Daoy (cell line): ENCODE measurements around the gene ZNF552. TPM values are rescaled to one million over a fixed set of nuclear protein-coding genes. Genes with fewer than 3 reads are reported as not detected.
A peak's percentile ranks its signal among the peaks of the same experiment; 100 is the strongest.
"Not testable (repeated sequence)": the region's sequence is repeated elsewhere in the genome, so short reads cannot be mapped to it uniquely, and the experiment has no call there.

Source experiments
- DNase-seq: peaks from one replicate; pipeline ENCODE4 v3.0.0-alpha.2; 2015; ENCODE audit warnings: low read depth
- total RNA-seq: library from RNA; depleted of rRNA; stranded (reverse); fragments of >200 nt; shearing (Covaris generic); gene quantifications from 2 replicates; pipeline ENCODE4 v1.2.3, GENCODE V29; 2014; rRNA removed

The ZNF552 gene
- 4.4 and 4.5 TPM in 2 replicates for total RNA-seq

GRCh38 chr19:57814505-57815246, at the start of gene ZNF552:
Gene ZNF552, minus strand, starts transcription at chr19:57814913. Its CDS starts 170 bp downstream, at chr19:57814743.
- peak; percentile 92 for DNase-seq

GRCh38 chr19:57862351-57862750, 47.6 kb upstream of the ZNF552 start:
- not testable (repeated sequence) for DNase-seq

DNA sequence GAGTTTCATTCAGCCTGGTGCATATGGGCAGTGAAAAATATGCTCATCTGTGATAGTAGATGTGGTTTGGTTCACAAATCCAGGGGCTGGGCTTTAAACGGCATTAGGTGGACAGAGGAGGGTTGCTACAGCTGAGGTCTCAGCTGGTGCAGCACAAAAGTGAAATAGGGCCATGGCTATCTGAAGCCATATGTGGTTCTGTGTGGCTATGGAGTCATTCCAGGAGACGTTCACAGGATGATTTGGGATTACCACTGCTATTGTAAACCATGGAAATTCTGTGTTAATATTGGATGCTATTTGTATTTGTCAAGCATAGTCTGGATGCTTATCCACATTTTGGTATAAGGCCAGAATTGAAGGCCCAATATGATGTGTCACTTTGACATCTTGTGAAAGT, 39.4 kb upstream of the ZNF552 start:
- DNase-seq, result not testable (repeated sequence)

GRCh38 chr19:57851812-57852603, 37.3 kb upstream of the ZNF552 start:
- DNase-seq, result not testable (repeated sequence)

DNA sequence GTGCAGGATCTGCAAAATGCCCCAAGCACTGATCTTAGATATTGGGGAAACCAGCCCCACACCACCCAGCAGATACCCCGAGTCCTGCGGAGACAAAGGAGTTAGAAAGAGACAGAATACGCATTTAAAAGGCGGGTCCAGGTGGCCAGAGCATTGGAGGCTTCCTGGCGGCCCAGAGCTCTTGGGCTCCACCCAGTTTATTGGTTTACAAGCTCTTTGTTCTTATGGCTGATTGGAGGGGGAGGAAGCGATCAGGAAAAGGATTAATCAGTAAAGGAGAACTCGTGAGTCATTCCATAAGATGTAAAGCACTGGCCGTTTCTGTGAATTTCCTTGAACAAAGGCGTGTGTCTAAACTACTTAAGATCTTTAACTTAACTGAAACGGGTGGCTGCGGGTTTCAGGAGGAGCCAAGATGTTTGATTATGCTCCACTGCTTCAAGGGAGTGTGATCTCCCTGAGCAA, 35.9 kb upstream of the ZNF552 start:
- DNase-seq, result peak; percentile 47

GRCh38 chr19:57849666-57850473, 35.2 kb upstream of the ZNF552 start, which contains the start of gene ZNF587:
Gene ZNF587, plus strand, starts transcription at chr19:57849859. Its CDS starts 180 bp downstream, at chr19:57850039.
- peak; percentile 90 for DNase-seq

DNA sequence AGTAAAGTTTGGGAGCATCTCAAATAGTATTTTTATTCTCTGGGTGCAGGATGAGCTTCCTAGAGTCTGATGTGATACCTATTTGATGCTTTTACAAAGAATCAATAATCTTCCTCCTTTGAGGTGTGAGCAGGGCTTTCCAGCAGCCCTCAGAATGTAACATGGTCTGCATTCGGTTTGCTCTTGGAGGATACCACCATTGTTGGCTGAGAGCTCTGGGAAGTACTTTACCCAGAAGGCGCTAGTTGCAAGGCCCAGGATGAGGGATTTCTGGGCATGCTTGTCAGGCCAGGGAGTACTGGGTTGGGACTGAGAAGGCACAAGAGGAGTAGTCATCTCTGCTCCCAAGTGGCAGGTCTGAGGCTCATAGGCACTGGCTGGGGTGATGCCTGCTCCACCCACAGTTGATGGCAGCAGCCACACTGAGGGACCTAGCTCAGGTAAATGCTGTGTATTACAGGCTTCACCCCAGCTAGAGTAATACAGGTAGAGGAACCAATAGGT, 34.5 kb upstream of the ZNF552 start:
- DNase-seq, result not testable (repeated sequence)

DNA sequence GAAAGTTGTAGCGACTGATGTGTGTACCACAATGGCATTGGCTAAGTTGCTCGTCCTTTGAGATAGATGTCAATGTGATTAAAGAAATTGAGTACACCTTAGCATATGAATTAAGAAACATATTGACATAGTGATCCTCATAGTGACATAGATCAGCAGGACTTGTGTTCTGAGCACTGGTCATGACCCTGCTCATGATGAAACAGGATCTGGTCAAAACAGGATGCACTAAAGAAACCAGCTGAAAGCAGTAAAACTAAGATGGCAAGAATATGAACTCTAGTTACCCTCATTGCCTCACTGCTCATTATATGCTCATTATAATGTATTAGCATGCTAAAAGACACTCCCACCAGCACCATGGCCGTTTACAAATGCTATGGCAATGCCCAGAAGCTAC, 32.5 kb upstream of the ZNF552 start:
- not testable (repeated sequence) for DNase-seq

- DNase-seq, result no peak
Observed at GRCh38 chr19:57841122-57841763, 26.5 kb upstream of the ZNF552 start.

- DNase-seq, result not testable (repeated sequence)
Observed at GRCh38 chr19:57838622-57839191, 24.0 kb upstream of the ZNF552 start.

- not testable (repeated sequence) for DNase-seq
Observed at GRCh38 chr19:57836991-57837390, 22.3 kb upstream of the ZNF552 start.

DNA sequence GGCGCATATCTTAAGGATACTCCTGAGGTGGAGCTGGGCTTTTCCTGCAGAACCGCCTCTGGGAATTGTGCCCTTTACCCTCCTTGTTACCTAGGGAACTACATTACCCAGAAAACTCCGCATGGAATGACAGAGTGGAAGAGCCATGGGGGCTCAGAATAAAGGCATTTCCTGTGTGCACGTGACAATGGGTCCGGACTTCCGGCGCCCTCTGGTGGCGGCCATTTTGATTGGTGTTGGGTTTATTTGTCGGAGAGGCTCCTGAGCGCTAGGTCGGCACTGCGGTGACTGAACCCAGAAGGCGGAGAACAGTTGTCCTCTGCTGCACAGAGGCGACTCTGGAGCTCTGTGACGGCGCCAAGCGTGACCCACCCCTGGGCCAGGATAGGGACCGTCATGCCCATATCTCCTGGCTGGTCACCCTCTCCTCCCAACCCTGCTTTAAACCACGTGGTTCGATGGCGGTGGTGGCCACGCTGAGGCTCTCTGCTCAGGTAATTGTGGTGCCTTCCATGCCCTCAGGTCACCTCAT, 15.4 kb upstream of the ZNF552 start, which contains the start of gene ZNF587B:
Gene ZNF587B, plus strand, starts transcription at position 229 of the 532 bp plus-strand sequence. Its CDS starts 230 bp downstream, at position 459.
- peak; percentile 44 for DNase-seq

DNA sequence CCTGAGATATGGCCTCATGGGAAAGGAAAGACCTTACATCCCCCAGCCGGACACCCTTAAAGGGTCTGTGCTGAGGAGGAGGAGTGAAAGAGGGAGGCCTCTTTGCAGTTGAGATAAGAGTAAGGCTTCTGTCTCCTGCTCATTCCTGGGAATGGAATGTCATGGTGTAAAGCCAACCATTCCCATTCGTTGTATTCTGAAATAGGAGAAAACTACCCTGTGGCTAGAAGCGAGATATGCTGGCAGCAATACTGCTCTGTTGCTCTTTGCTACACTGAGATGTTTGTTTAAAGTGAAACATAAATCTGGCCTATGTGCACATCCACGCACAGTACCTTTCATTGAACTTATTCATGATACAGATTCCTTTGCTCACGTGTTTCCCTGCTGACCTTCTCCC, 14.6 kb upstream of the ZNF552 start:
- no peak for DNase-seq

DNA sequence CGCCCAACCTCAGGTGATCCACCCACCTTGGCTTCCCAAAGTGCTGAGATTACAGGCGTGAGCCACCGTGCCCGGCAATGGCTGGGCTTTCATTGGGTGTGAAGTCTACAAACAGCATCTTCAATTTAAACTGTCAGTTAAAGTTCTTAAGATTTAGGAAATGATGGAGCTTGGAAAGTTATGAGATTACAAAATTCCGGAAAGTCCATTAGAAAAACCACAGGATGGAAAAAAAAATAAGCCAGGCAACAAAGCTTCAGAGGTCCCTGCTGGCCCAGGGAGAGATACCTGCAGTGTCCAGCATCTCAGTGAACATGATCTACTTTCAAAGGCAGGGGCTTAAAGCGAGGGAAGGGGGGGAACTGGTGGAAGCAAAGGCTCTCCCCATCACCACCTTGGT, 10.8 kb upstream of the ZNF552 start:
- no peak for DNase-seq

DNA sequence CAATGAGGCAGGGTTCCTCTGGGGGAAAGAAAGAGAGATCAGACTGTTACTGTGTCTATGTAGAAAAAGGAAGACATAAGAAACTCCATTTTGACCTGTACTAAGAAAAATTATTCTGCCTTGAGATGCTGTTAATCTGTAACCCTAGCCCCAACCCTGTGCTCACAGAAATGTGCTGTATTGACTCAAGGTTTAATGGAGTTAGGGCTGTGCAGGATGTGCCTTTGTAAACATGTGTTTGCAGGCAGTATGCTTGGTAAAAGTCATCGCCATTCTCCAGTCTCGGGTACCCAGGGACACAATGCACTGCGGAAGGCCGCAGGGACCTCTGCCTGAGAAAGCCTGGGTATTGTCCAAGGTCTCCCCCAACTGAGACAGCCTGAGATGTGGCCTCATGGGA, 8.9 kb upstream of the ZNF552 start:
- DNase-seq, result not testable (repeated sequence)

GRCh38 chr19:57823155-57823554, 8.4 kb upstream of the ZNF552 start:
- DNase-seq, result not testable (repeated sequence)

DNA sequence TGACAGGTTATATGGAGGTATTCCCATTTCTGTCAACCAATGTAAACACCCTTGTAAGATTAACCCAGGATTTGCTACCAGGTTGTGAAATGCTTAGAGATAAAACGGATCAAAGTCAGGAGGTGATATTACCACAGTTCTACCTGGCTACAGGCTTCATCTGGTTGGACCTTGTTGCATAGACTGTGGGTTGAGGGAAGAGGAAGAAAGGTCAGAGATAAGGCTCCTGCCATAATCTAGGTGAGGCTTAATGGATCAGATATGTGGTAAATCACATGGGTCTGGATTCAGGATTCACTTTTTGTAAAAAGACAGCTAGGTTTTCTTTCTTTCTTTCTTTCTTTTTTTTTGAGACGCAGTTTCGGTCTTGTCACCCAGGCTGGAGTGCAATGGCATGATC, 6.8 kb upstream of the ZNF552 start:
- DNase-seq, result not testable (repeated sequence)

- not testable (repeated sequence) for DNase-seq
Observed at GRCh38 chr19:57821095-57821494, 6.4 kb upstream of the ZNF552 start.

- DNase-seq, result no peak
Observed at GRCh38 chr19:57820599-57820998, 5.9 kb upstream of the ZNF552 start.

DNA sequence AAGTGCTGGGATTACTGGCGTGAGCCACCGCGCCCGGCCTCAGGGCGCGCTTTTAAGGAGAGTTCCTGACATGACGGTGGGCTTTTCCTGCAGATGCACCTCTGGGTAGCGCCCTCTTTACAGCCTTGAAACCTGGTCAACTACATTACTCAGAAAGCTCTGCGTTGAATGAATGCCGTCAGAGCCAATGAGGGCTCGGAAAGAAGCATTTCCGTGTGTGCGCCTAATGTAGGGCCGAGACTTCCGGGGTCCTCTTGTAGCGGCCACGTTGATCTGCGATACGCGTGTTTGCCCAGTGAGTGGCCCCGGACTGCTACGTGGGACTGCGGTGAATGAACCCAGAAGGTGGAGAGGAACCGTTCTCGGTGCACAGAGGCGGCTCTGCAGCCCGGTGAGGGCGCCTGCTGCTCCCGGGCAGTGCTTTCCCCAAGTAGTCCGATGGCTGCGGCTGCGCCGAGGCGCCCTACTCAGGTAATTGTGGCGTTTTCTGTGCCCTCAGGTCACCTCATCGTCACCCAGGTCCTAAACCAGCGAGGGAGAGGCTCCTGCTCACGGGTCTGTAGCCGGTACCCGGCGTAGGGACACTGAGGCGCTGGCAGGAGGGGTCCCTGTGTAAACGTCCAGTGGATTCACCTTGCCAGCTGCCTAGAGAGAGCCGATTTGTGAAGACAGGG, 4.9 kb upstream of the ZNF552 start:
- DNase-seq, result peak; percentile 92
